Fibroblast of the aortic adventitia (primary cell): ENCODE measurements around the gene CLOCK. TPM values are rescaled to one million over a fixed set of nuclear protein-coding genes. Genes with fewer than 3 reads are reported as not detected.
A peak's percentile ranks its signal among the peaks of the same experiment; 100 is the strongest.

ENCODE experiments used
- DNase-seq: peaks from one replicate; pipeline ENCODE4 v3.0.0-alpha.2; 2010; ENCODE audit warnings: low read depth
- H3K4me3 ChIP-seq: 2 replicates; pipeline ENCODE4 v1.5.1; 2011; ENCODE audit warnings: low read depth, mild to moderate bottlenecking, control low read depth, low read length, moderate library complexity
- CTCF ChIP-seq: IDR thresholded peaks from 2 replicates; pipeline ENCODE4 v1.5.1; 2011; ENCODE audit warnings: mild to moderate bottlenecking, low read length, control low read depth, inconsistent platforms; ENCODE audit not compliant: insufficient read depth
- total RNA-seq: library from RNA; depleted of rRNA; stranded (reverse); fragments of >200 nt; gene quantifications from 2 replicates; pipeline ENCODE4 v1.2.3, GENCODE V29; 2012; ENCODE audit warnings: low replicate concordance

The CLOCK gene
- total RNA-seq, 1 donor: 39.0 TPM

GRCh38 chr4:55437356-55437796 is 109.3 kb downstream of the CLOCK start:
- no peak for TF ChIP-seq CTCF
- DNase-seq: no peak
- no peak overlapping the region for H3K4me3 ChIP-seq

- H3K4me3 ChIP-seq: no peak overlapping the region
- DNase-seq: peak; percentile 51
- TF ChIP-seq CTCF: peak; percentile 24
Measured at GRCh38 chr4:55435141-55435841, 111.4 kb downstream of the CLOCK start.

GRCh38 chr4:55431710-55432336 is 114.9 kb downstream of the CLOCK start:
- no peak for TF ChIP-seq CTCF
- DNase-seq: no peak
- no peak overlapping the region for H3K4me3 ChIP-seq

GRCh38 chr4:55424791-55425190 is 121.9 kb downstream of the CLOCK start:
- no peak for DNase-seq
- TF ChIP-seq CTCF: no peak
- no peak overlapping the region for H3K4me3 ChIP-seq

GRCh38 chr4:55416176-55416575 is 130.5 kb downstream of the CLOCK start:
- DNase-seq: no peak
- no peak overlapping the region for H3K4me3 ChIP-seq
- TF ChIP-seq CTCF: no peak

- no peak for DNase-seq
- no peak for TF ChIP-seq CTCF
Measured at GRCh38 chr4:55411621-55412020, 135.1 kb downstream of the CLOCK start.

GRCh38 chr4:55410431-55410830 is 136.3 kb downstream of the CLOCK start:
- DNase-seq: no peak
- no peak for TF ChIP-seq CTCF
- H3K4me3 ChIP-seq: no peak overlapping the region

More at GRCh38 chr4:55411621-55412020, 135.1 kb downstream of the CLOCK start:
- no peak overlapping the region for H3K4me3 ChIP-seq
